ENCODE measurements around the gene IFNGR2. TPM values are rescaled to one million over a fixed set of nuclear protein-coding genes. Genes with fewer than 3 reads are reported as not detected.

Gene IFNGR2
- total and polyA plus RNA-seq, 7 experiments from 2014 or later = 9.1 to 80.5 (median 33.7) TPM

DNA sequence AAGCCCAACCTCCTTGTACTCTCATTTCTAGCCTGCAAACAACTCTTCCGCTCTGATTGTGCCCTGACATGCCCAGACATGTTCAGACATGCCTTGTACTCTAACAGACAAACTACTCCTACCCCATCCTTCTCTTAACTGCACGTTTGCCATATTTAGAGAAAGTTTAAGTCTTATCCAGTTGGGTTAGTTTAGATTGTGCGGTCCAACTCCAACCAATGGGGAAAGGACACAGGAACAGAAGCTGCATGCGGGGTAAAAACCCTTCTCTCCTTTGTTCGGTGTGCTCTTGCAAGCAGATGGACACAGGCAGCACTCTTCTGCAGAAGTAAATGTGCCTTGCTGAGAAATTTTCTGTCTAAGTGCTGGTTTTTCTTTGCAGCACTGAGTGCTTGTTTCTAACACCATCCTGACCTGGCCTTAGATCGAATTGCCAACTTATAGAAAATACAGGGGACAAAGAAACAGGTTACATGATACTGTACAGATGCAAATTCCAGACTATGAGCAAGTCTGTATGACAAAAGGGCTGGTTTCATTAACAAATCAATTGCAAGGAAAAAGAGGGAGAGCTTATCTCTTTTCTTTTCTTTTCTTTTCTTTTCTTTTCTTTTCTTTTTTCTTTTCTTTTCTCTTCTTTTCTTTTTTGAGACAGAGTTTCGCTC, 35.8 kb upstream of the IFNGR2 start:
- Histone ChIP-seq H3K27ac (ENCODE audit: low read depth, low read length) (no peak overlapping the region), H3K27me3 (ENCODE audit: control insufficient read depth in 2 of 2, insufficient read depth in 2 of 2, low read length in 2 of 2) (no peaks in the 10 kb centered on the region), H3K9me3 (ENCODE audit: control insufficient read depth in 2 of 3, low read length in 3 of 3) (peaks cover 0 to 23% (median 10%) of the 10 kb centered on the region in 3 experiments), H3K4me3 (ENCODE audit: low read length) (no peak overlapping the region), H3K4me1 (ENCODE audit: control insufficient read depth in 2 of 2, insufficient read depth in 2 of 2, low read length in 2 of 2) (peaks cover 5 to 6% of the 10 kb centered on the region in 2 donors), H3K36me3 (ENCODE audit: control insufficient read depth in 2 of 3, insufficient read depth in 3 of 3, low read length in 3 of 3) (no peaks in the 10 kb centered on the region)
- H3K9me3 Mint-ChIP-seq = peaks cover 0 to 34% (median 17%) of the 10 kb centered on the region in 11 donors
- peaks cover 4 to 12% (median 5%) of the 10 kb centered on the region in 7 donors for H3K4me1 Mint-ChIP-seq
- intact Hi-C loops (cut with micrococcal nuclease) = loop anchor here in 1 of 2 donors (10.0 kb wide), 2 partner anchors 103 to 133 kb away; partner anchors contain the start of gene IL10RB
- H3K27ac Mint-ChIP-seq = peak overlapping the region in 2 of 9 donors; percentile 28 to 38
- H3K36me3 Mint-ChIP-seq = peaks cover 0 to 37% (median 4%) of the 10 kb centered on the region in 5 donors
- no peak for ATAC-seq
- peaks cover 0 to 4% (median 0%) of the 10 kb centered on the region in 5 donors for H3K27me3 Mint-ChIP-seq
- ChIA-PET CTCF (interaction anchor here (0.6 kb wide), 2 partner anchors 427 to 771 kb away, joined by 3 to 5 read pairs; no protein-coding TSS in a partner anchor), POLR2A (interaction anchor here (1.0 to 1.1 kb wide), 4 partner anchors 20 to 101 kb away, joined by 3 read pairs; partner anchors contain the start of genes IFNAR1 and IL10RB)
- no peak for DNase-seq
- no peak overlapping the region for H3K4me3 Mint-ChIP-seq

DNA sequence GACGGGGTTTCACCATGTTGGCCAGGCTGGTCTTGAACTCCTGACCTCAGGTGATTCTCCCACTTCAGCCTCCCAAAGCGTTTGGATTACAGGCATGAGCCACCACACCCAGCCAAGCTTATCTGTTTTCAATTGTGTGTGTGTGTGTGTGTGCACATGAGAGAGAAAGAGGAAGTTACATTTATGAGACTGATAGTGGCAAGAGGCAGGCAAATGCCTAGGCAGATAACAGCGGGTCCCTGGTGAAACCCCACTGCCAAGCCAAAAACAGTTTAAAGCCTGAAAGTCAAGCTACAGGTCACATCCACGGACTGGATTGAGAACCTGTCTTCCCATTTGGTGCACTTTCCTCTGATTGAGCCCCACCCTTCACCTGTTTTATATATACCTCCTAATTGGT, 35.1 kb upstream of the IFNGR2 start:
- Mint-ChIP-seq H3K9me3 (peaks cover 0 to 34% (median 17%) of the 10 kb centered on the region in 11 donors), H3K4me1 (peaks cover 0 to 7% (median 0%) of the 10 kb centered on the region in 7 donors), H3K36me3 (peaks cover 0 to 34% (median 4%) of the 10 kb centered on the region in 5 donors), H3K27me3 (peaks cover 0 to 4% (median 0%) of the 10 kb centered on the region in 5 donors), H3K4me3 (no peak overlapping the region), H3K27ac (peak overlapping the region in 3 of 9 donors; percentile 8 to 33 (median 28))
- no peak overlapping the region for H3K27ac ChIP-seq (ENCODE audit: low read depth, low read length)
- ChIA-PET CTCF (interaction anchor here (0.6 kb wide), 2 partner anchors 428 to 771 kb away, joined by 3 to 5 read pairs; no protein-coding TSS in a partner anchor), POLR2A (interaction anchor here (0.7 to 1.1 kb wide), 3 partner anchors 13 to 43 kb away, joined by 3 read pairs; partner anchors contain the start of gene IFNAR1)
- DNase-seq (no peak), ATAC-seq (no peak)
- intact Hi-C loops (cut with micrococcal nuclease) = loop anchor here in 1 of 2 donors (10.0 kb wide), 2 partner anchors 103 to 133 kb away; partner anchors contain the start of gene IL10RB
- H3K36me3 ChIP-seq (ENCODE audit: control insufficient read depth in 2 of 3, insufficient read depth in 3 of 3, low read length in 3 of 3) = no peaks in the 10 kb centered on the region
- no peaks in the 10 kb centered on the region for H3K27me3 ChIP-seq (ENCODE audit: control insufficient read depth in 2 of 2, insufficient read depth in 2 of 2, low read length in 2 of 2)
- peaks cover 0 to 23% (median 10%) of the 10 kb centered on the region in 3 experiments for H3K9me3 ChIP-seq (ENCODE audit: control insufficient read depth in 2 of 3, low read length in 3 of 3)
- no peak overlapping the region for H3K4me3 ChIP-seq (ENCODE audit: low read length)
- H3K4me1 ChIP-seq (ENCODE audit: control insufficient read depth in 2 of 2, insufficient read depth in 2 of 2, low read length in 2 of 2) = no peaks in the 10 kb centered on the region

DNA sequence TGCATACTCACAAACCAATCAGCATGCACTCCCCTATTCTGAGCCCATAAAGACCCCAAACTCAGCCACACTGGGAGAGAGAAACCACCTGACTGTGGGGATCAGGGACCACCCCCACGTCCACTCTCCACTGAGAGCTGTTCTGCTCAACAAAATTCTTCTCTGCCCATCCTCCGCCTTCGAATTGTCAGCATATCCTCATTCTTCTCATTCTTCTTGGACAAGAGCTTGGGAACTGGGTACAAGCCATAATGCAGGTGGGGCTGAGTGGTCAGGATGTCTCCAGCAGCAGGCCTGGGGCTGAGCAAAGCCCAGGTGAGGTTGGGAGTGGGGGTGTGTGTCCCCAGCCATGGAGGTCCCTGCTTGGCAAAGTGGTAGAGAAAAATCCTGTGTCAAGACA, 34.6 kb upstream of the IFNGR2 start:
- Histone ChIP-seq H3K27ac (ENCODE audit: low read depth, low read length) (no peak overlapping the region), H3K4me3 (ENCODE audit: low read length) (no peak overlapping the region), H3K36me3 (ENCODE audit: control insufficient read depth in 2 of 3, insufficient read depth in 3 of 3, low read length in 3 of 3) (no peaks in the 10 kb centered on the region), H3K9me3 (ENCODE audit: control insufficient read depth in 2 of 3, low read length in 3 of 3) (peaks cover 0 to 23% (median 10%) of the 10 kb centered on the region in 3 experiments), H3K27me3 (ENCODE audit: control insufficient read depth in 2 of 2, insufficient read depth in 2 of 2, low read length in 2 of 2) (no peaks in the 10 kb centered on the region), H3K4me1 (ENCODE audit: control insufficient read depth in 2 of 2, insufficient read depth in 2 of 2, low read length in 2 of 2) (no peaks in the 10 kb centered on the region)
- peaks cover 0 to 5% (median 0%) of the 10 kb centered on the region in 5 donors for H3K27me3 Mint-ChIP-seq
- CTCF ChIA-PET = interaction anchor here (2.0 kb wide), 1 partner anchor 8 kb away, joined by 10 read pairs; no protein-coding TSS in a partner anchor
- no peak overlapping the region for H3K4me3 Mint-ChIP-seq
- peaks cover 0 to 7% (median 0%) of the 10 kb centered on the region in 7 donors for H3K4me1 Mint-ChIP-seq
- intact Hi-C loops (cut with micrococcal nuclease) = loop anchor here in 1 of 2 donors (10.0 kb wide), 2 partner anchors 104 to 134 kb away; partner anchors contain the start of gene IL10RB
- ATAC-seq (no peak), DNase-seq (no peak)
- H3K36me3 Mint-ChIP-seq = peaks cover 0 to 34% (median 4%) of the 10 kb centered on the region in 5 donors
- peaks cover 0 to 34% (median 17%) of the 10 kb centered on the region in 11 donors for H3K9me3 Mint-ChIP-seq
- POLR2A ChIA-PET = interaction anchor here (0.6 to 1.6 kb wide), 6 partner anchors 12 to 142 kb away, joined by 3 to 4 read pairs (median 3); partner anchors contain the start of gene IFNAR1
- H3K27ac Mint-ChIP-seq = no peak overlapping the region

DNA sequence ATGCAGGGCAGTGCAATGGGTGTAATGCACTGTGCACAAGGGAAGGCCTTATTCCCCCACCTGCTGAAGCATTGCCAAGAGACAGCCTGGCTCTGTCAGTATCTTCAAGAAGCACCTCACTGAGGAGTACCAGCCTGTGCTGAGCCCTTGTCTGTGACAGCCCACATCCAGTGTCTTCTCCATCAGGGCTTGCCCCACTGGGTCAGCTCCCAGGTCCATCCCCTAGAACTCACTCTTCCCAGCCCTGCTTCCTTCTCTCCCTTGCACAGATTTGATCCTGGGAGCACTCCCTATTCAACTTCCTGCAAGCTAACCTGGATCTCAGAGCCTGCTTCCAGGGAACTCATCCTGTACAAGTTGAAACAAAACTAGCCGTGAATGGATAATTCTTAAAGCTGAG, 33.6 kb upstream of the IFNGR2 start:
- Histone ChIP-seq H3K27ac (ENCODE audit: low read depth, low read length) (no peak overlapping the region), H3K27me3 (ENCODE audit: control insufficient read depth in 2 of 2, insufficient read depth in 2 of 2, low read length in 2 of 2) (no peaks in the 10 kb centered on the region), H3K9me3 (ENCODE audit: control insufficient read depth in 2 of 3, low read length in 3 of 3) (peaks cover 0 to 23% (median 10%) of the 10 kb centered on the region in 3 experiments), H3K4me1 (ENCODE audit: control insufficient read depth in 2 of 2, insufficient read depth in 2 of 2, low read length in 2 of 2) (no peaks in the 10 kb centered on the region), H3K36me3 (ENCODE audit: control insufficient read depth in 2 of 3, insufficient read depth in 3 of 3, low read length in 3 of 3) (no peaks in the 10 kb centered on the region), H3K4me3 (ENCODE audit: low read length) (no peak overlapping the region)
- DNase-seq (no peak), ATAC-seq (no peak)
- H3K36me3 Mint-ChIP-seq = peaks cover 0 to 29% (median 4%) of the 10 kb centered on the region in 5 donors
- ChIA-PET CTCF (interaction anchor here (0.7 to 2.0 kb wide), 3 partner anchors 9 to 170 kb away, joined by 3 to 10 read pairs (median 3); no protein-coding TSS in a partner anchor), POLR2A (interaction anchor here (0.6 to 1.9 kb wide), 3 partner anchors 8 to 143 kb away, joined by 3 to 10 read pairs (median 4); no protein-coding TSS in a partner anchor)
- peak overlapping the region in 1 of 9 donors; percentile 49 for H3K27ac Mint-ChIP-seq
- H3K4me1 Mint-ChIP-seq = peaks cover 0 to 9% (median 3%) of the 10 kb centered on the region in 7 donors
- H3K27me3 Mint-ChIP-seq = peaks cover 0 to 8% (median 0%) of the 10 kb centered on the region in 5 donors
- intact Hi-C loops (cut with micrococcal nuclease) = loop anchor here in 1 of 2 donors (10.0 kb wide), 2 partner anchors 105 to 135 kb away; partner anchors contain the start of gene IL10RB
- H3K4me3 Mint-ChIP-seq = no peak overlapping the region
- peaks cover 0 to 34% (median 17%) of the 10 kb centered on the region in 11 donors for H3K9me3 Mint-ChIP-seq

DNA sequence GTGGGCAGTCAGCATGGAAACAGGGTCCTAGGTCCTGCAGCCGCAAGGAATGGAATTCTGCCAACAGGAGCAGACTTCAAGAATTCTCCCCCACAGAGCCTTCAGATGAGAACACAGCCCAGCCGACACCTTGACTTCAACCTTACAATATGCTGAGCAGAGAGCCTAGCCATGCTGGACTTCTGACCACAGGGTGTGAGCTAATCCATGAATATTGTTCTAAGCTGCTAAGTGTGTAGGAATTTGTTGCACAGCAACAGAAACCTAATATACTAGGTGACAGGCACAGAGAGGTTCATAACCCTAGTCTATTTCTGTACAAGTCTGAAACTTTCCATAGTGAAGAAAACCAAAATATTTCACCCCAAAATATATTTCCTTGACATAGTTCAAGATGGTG, 32.9 kb upstream of the IFNGR2 start:
- Histone ChIP-seq H3K36me3 (ENCODE audit: control insufficient read depth in 2 of 3, insufficient read depth in 3 of 3, low read length in 3 of 3) (no peaks in the 10 kb centered on the region), H3K4me1 (ENCODE audit: control insufficient read depth in 2 of 2, insufficient read depth in 2 of 2, low read length in 2 of 2) (no peaks in the 10 kb centered on the region), H3K27me3 (ENCODE audit: control insufficient read depth in 2 of 2, insufficient read depth in 2 of 2, low read length in 2 of 2) (no peaks in the 10 kb centered on the region), H3K9me3 (ENCODE audit: control insufficient read depth in 2 of 3, low read length in 3 of 3) (peaks cover 0 to 23% (median 10%) of the 10 kb centered on the region in 3 experiments), H3K4me3 (ENCODE audit: low read length) (no peak overlapping the region), H3K27ac (ENCODE audit: low read depth, low read length) (no peak overlapping the region)
- CTCF ChIA-PET = interaction anchor here (1.3 to 2.0 kb wide), 2 partner anchors 9 to 170 kb away, joined by 3 to 10 read pairs; no protein-coding TSS in a partner anchor
- no peak for ATAC-seq
- peaks cover 0 to 29% (median 4%) of the 10 kb centered on the region in 5 donors for H3K36me3 Mint-ChIP-seq
- intact Hi-C loops (cut with micrococcal nuclease) = loop anchor here in 1 of 2 donors (5.0 kb wide), 1 partner anchor 538 kb away; no protein-coding TSS in a partner anchor
- no peak overlapping the region for H3K4me3 Mint-ChIP-seq
- no peak overlapping the region for H3K27ac Mint-ChIP-seq
- no peak for DNase-seq
- H3K27me3 Mint-ChIP-seq = peaks cover 0 to 10% (median 2%) of the 10 kb centered on the region in 5 donors
- peaks cover 3 to 17% (median 7%) of the 10 kb centered on the region in 7 donors for H3K4me1 Mint-ChIP-seq
- peaks cover 0 to 34% (median 17%) of the 10 kb centered on the region in 11 donors for H3K9me3 Mint-ChIP-seq
- POLR2A ChIA-PET = interaction anchor here (0.7 to 1.9 kb wide), 3 partner anchors 8 to 41 kb away, joined by 3 to 10 read pairs (median 4); no protein-coding TSS in a partner anchor

DNA sequence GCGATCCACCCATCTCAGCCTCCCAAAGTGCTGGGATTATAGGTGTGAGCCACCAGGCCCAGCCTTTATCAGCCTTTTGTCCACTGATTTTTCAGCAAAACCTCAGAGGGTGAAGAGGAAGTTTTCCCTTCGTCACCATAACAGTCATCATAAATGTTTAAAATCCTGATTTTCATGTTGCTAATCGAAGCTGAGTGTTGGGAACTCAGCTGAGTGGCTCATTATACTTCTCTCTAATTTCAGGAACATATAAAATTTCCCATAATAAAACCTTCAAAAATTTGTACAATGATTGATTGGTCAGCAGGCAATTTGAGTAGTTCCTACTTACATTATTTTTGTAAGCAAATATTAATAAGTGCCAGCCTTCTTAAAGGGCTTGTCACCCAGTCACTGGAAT, 31.8 kb upstream of the IFNGR2 start:
- Histone ChIP-seq H3K27ac (ENCODE audit: low read depth, low read length) (no peak overlapping the region), H3K36me3 (ENCODE audit: control insufficient read depth in 2 of 3, insufficient read depth in 3 of 3, low read length in 3 of 3) (no peaks in the 10 kb centered on the region)

More for the DNA sequence above, 31.8 kb upstream of the IFNGR2 start:
- H3K9me3 ChIP-seq (ENCODE audit: control insufficient read depth in 2 of 3, low read length in 3 of 3) = peaks cover 0 to 23% (median 10%) of the 10 kb centered on the region in 3 experiments
- Mint-ChIP-seq H3K9me3 (peaks cover 0 to 31% (median 17%) of the 10 kb centered on the region in 11 donors), H3K27me3 (peaks cover 0 to 16% (median 4%) of the 10 kb centered on the region in 5 donors), H3K27ac (no peak overlapping the region), H3K4me3 (no peak overlapping the region), H3K4me1 (peaks cover 6 to 19% (median 6%) of the 10 kb centered on the region in 7 donors), H3K36me3 (peaks cover 0 to 25% (median 4%) of the 10 kb centered on the region in 5 donors)
- DNase-seq (no peak), ATAC-seq (no peak)
- POLR2A ChIA-PET = interaction anchor here (0.8 kb wide), 1 partner anchor 171 kb away, joined by 3 read pairs; no protein-coding TSS in a partner anchor
- H3K4me3 ChIP-seq (ENCODE audit: low read length) = no peak overlapping the region
- H3K4me1 ChIP-seq (ENCODE audit: control insufficient read depth in 2 of 2, insufficient read depth in 2 of 2, low read length in 2 of 2) = no peaks in the 10 kb centered on the region
- intact Hi-C loops (cut with micrococcal nuclease) = loop anchor here in 1 of 2 donors (5.0 kb wide), 1 partner anchor 539 kb away; no protein-coding TSS in a partner anchor
- no peaks in the 10 kb centered on the region for H3K27me3 ChIP-seq (ENCODE audit: control insufficient read depth in 2 of 2, insufficient read depth in 2 of 2, low read length in 2 of 2)
- CTCF ChIA-PET = interaction anchor here (0.5 to 1.4 kb wide), 5 partner anchors 9 to 172 kb away, joined by 3 to 13 read pairs (median 4); no protein-coding TSS in a partner anchor
